Measurements from ENCODE around the gene NUP160. TPM values are rescaled to one million over a fixed set of nuclear protein-coding genes. Genes with fewer than 3 reads are reported as not detected.
A peak's percentile ranks its signal among the peaks of the same experiment; 100 is the strongest.
"Not testable (repeated sequence)": the region's sequence is repeated elsewhere in the genome, so short reads cannot be mapped to it uniquely, and the experiment has no call there.

Gene NUP160
- total RNA-seq, 1 donor from 2014 or later = 40.4 TPM

- H3K36me3 ChIP-seq = peaks cover 100% of the 10 kb centered on the region
- H3K9me3 ChIP-seq = no peaks in the 10 kb centered on the region
- no peak for DNase-seq
- H3K4me1 ChIP-seq = no peaks in the 10 kb centered on the region
- intact Hi-C loops (cut with DNase I) = no loop called here
- H3K27me3 ChIP-seq = no peaks in the 10 kb centered on the region
- no peak overlapping the region for H3K4me3 ChIP-seq
- peak; percentile 39 for ATAC-seq
- no peak overlapping the region for H3K27ac ChIP-seq
- no peak for TF ChIP-seq CTCF (IDR thresholded peaks at IDR 0.05)
Measured at GRCh38 chr11:47797633-47798032, 50.5 kb downstream of the NUP160 start.

GRCh38 chr11:47791774-47792430 lies 56.2 kb downstream of the NUP160 start:
- Histone ChIP-seq H3K9me3 (no peaks in the 10 kb centered on the region), H3K4me3 (no peak overlapping the region), H3K36me3 (peaks cover 100% of the 10 kb centered on the region), H3K4me1 (no peaks in the 10 kb centered on the region), H3K27ac (no peak overlapping the region), H3K27me3 (no peaks in the 10 kb centered on the region)
- TF ChIP-seq CTCF (IDR thresholded peaks at IDR 0.05) = no peak
- DNase-seq (no peak), ATAC-seq (no peak)
- intact Hi-C loops (cut with DNase I) = no loop called here

- DNase-seq; H3K27me3 ChIP-seq; H3K4me1 ChIP-seq; H3K9me3 ChIP-seq; intact Hi-C loops (cut with DNase I); ATAC-seq; H3K4me3 ChIP-seq; H3K27ac ChIP-seq: not testable (repeated sequence)
- peaks cover 100% of the 10 kb centered on the region for H3K36me3 ChIP-seq
Measured at GRCh38 chr11:47790017-47790416, 58.1 kb downstream of the NUP160 start.

GRCh38 chr11:47788181-47788580 lies 60.0 kb downstream of the NUP160 start:
- no peak for ATAC-seq
- intact Hi-C loops (cut with DNase I) = no loop called here
- H3K36me3 ChIP-seq = peaks cover 100% of the 10 kb centered on the region

GRCh38 chr11:47786373-47786772 lies 61.8 kb downstream of the NUP160 start:
- DNase-seq = no peak
- TF ChIP-seq CTCF (IDR thresholded peaks at IDR 0.05) = no peak
- no peak overlapping the region for H3K4me3 ChIP-seq
- no peaks in the 10 kb centered on the region for H3K27me3 ChIP-seq
- no peaks in the 10 kb centered on the region for H3K4me1 ChIP-seq
- ATAC-seq = no peak
- H3K36me3 ChIP-seq = peaks cover 99% of the 10 kb centered on the region
- intact Hi-C loops (cut with DNase I) = no loop called here
- no peak overlapping the region for H3K27ac ChIP-seq
- H3K9me3 ChIP-seq = no peaks in the 10 kb centered on the region

More at GRCh38 chr11:47788181-47788580, 60.0 kb downstream of the NUP160 start:
- no peak for TF ChIP-seq CTCF (IDR thresholded peaks at IDR 0.05)
- Histone ChIP-seq H3K27me3 (no peaks in the 10 kb centered on the region), H3K4me3 (no peak overlapping the region), H3K4me1 (no peaks in the 10 kb centered on the region), H3K27ac (no peak overlapping the region), H3K9me3 (no peaks in the 10 kb centered on the region)
- no peak for DNase-seq

- intact Hi-C loops (cut with DNase I) = no loop called here
- Histone ChIP-seq H3K27me3 (no peaks in the 10 kb centered on the region), H3K4me3 (no peak overlapping the region), H3K36me3 (peaks cover 99% of the 10 kb centered on the region), H3K9me3 (no peaks in the 10 kb centered on the region), H3K27ac (no peak overlapping the region), H3K4me1 (no peaks in the 10 kb centered on the region)
- no peak for ATAC-seq
- DNase-seq = no peak
- TF ChIP-seq CTCF (IDR thresholded peaks at IDR 0.05) = no peak
Measured at GRCh38 chr11:47784785-47785381, 63.3 kb downstream of the NUP160 start.
